Thoracic aorta (tissue), 2 donors: ENCODE data around the gene SMIM15. TPM values are rescaled to one million over a fixed set of nuclear protein-coding genes. Genes with fewer than 3 reads are reported as not detected.
"Not testable (repeated sequence)": the region's sequence is repeated elsewhere in the genome, so short reads cannot be mapped to it uniquely, and the experiment has no call there.

Experiments
- ATAC-seq: fragments of 150-250 bp; one replicate; pipeline ENCODE4 v1.8.0; 2017; ENCODE audit warnings: low read depth; ENCODE audit not compliant: insufficient number of reproducible peaks, low FRiP score
- DNase-seq: peaks from one replicate; pipeline ENCODE4 v3.0.0-alpha.2; 2020; ENCODE audit warnings: low spot score
- H3K27ac ChIP-seq, 2 donors: fragments of 200-600 bp; sonication (generic); 1 replicate in 1 of 2; 2 replicates in 1 of 2; pipeline ENCODE4 v1.5.1; 2016; ENCODE audit warnings: mild to moderate bottlenecking in 2 of 2, moderate library complexity in 2 of 2
- H3K27me3 ChIP-seq: fragments of 200-600 bp; sonication (generic); replicated peaks from 2 replicates; pipeline ENCODE4 v1.6.0; 2016; ENCODE audit warnings: mild to moderate bottlenecking; ENCODE audit not compliant: insufficient read depth
- H3K36me3 ChIP-seq: fragments of 200-600 bp; sonication (generic); one replicate; pipeline ENCODE4 v1.5.1; 2016
- H3K4me1 ChIP-seq, 2 donors: fragments of 200-600 bp; sonication (generic); 1 replicate in 1 of 2; 2 replicates in 1 of 2; pipeline versions ENCODE4 v1.5.1 to v1.6.0; 2016; ENCODE audit warnings: low read depth in 2 of 2, mild to moderate bottlenecking in 1 of 2; ENCODE audit not compliant: control insufficient read depth in 1 of 2
- H3K4me3 ChIP-seq: fragments of 200-600 bp; sonication (generic); 2 replicates; pipeline ENCODE4 v1.5.1; 2016; ENCODE audit warnings: mild to moderate bottlenecking
- H3K9me3 ChIP-seq: fragments of 200-600 bp; sonication (generic); 2 replicates; pipeline ENCODE4 v1.5.1; 2016
- total RNA-seq, 2 donors: library from RNA; depleted of rRNA; stranded (reverse); fragments of >200 nt; gene quantifications; one replicate each; pipeline versions ENCODE4 v1.1.0 to v1.2.3, GENCODE V29; 2016
- TF ChIP-seq, protein P1 (sequence below): fragments of 200-600 bp; sonication (generic); IDR thresholded peaks from one replicate; pipeline ENCODE4 v1.5.1; 2019; ENCODE audit warnings: antibody characterized with exemption

The SMIM15 gene
- total RNA-seq, 2 donors from 2014 or later, result 21.3 to 23.9 TPM

DNA sequence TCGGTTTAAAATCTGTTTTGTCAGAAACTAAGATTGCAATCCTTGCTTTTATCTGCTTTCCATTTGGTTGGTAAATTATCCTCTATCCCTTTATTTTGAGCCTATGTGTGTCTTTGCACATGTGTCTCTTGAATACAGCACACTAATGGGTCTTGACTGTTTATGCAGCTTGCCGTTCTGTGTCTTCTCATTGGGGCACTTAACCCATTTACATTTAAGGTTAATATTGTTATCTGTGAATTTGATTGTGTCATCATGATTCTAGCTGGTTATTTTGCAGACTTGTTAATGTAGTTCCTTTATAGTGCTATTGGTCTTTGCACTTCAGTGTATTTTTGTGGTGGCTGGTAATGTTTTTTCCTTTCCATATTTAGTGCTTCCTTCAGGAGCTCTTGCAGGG, 36.3 kb upstream of the SMIM15 start:
- DNase-seq (no peak), ATAC-seq (no peak)
- Histone ChIP-seq H3K36me3 (no peaks in the 10 kb centered on the region), H3K9me3 (no peaks in the 10 kb centered on the region), H3K4me1 (no peaks in the 10 kb centered on the region), H3K4me3 (no peak overlapping the region), H3K27me3 (no peaks in the 10 kb centered on the region), H3K27ac (no peak overlapping the region)
- TF ChIP-seq, protein P1, sequence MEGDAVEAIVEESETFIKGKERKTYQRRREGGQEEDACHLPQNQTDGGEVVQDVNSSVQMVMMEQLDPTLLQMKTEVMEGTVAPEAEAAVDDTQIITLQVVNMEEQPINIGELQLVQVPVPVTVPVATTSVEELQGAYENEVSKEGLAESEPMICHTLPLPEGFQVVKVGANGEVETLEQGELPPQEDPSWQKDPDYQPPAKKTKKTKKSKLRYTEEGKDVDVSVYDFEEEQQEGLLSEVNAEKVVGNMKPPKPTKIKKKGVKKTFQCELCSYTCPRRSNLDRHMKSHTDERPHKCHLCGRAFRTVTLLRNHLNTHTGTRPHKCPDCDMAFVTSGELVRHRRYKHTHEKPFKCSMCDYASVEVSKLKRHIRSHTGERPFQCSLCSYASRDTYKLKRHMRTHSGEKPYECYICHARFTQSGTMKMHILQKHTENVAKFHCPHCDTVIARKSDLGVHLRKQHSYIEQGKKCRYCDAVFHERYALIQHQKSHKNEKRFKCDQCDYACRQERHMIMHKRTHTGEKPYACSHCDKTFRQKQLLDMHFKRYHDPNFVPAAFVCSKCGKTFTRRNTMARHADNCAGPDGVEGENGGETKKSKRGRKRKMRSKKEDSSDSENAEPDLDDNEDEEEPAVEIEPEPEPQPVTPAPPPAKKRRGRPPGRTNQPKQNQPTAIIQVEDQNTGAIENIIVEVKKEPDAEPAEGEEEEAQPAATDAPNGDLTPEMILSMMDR, result no peak

DNA sequence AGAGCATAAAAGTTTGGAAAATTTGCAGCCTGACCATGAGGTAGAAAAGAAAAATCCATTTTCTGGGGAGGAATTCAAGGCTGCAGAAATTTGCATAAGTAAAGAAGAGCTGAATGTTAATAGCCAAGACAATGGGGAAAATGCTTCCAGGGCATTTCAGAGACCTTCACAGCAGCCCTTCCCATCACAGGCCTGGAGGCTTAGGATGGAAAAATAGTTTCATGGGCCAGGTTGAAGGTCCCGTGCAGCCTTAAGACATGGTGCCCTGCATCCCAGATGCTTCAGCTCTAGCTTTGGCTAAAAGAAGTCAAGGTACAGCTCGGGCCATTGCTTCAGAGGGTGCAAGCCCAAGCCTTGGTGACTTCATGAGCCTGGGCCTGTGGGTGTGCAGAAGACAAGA, 25.6 kb upstream of the SMIM15 start:
- H3K27me3 ChIP-seq, H3K9me3 ChIP-seq, H3K36me3 ChIP-seq, ATAC-seq, DNase-seq, H3K27ac ChIP-seq, H3K4me1 ChIP-seq, H3K4me3 ChIP-seq: not testable (repeated sequence)

DNA sequence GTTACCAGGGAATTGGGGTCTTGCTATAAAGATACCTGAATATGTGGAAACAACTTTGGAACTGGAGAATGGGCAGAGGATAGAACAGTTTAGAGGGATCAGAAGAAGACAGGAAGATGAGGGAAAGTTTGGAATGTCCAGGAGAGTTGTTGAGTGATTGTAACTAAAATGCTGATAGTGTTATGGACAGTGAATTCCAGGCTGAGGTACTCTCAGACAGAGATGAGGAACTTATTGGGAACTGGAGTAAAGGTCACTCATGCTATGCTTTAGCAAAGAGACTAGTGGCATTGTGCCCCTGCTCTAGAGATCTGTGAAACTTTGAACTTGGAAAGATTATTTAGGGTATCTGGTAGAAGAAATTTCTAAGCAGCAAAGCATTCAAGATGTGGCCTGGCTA, 25.1 kb upstream of the SMIM15 start:
- not testable (repeated sequence) for ATAC-seq, DNase-seq

DNA sequence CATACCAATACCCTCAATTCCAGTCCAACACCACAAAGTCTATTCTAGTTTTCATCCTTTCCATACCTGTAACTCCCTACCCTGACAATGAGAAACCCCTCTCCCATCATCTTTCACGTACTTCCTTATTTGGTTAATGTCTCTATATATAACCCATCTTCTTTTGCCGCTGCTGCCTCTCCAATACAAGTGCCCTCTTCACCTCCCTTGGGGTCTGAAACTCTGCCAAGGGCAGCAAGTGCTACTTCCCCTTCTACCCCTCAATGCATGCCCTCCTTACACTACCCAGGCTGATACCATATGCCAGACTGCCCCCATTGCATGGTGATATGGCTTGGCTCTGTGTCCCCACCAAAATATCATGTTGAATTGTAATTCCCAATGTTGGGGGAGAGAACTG, 24.4 kb upstream of the SMIM15 start:
- no peaks in the 10 kb centered on the region for H3K4me1 ChIP-seq
- ATAC-seq, result no peak
- H3K9me3 ChIP-seq, result no peaks in the 10 kb centered on the region
- H3K4me3 ChIP-seq, result no peak overlapping the region
- TF ChIP-seq, protein P1, result no peak
- H3K36me3 ChIP-seq, result no peaks in the 10 kb centered on the region
- no peak for DNase-seq
- H3K27ac ChIP-seq, result no peak overlapping the region
- H3K27me3 ChIP-seq, result no peaks in the 10 kb centered on the region

More for the DNA sequence above, 25.1 kb upstream of the SMIM15 start:
- not testable (repeated sequence) for H3K27ac ChIP-seq, H3K4me3 ChIP-seq, H3K9me3 ChIP-seq, H3K27me3 ChIP-seq, H3K4me1 ChIP-seq, H3K36me3 ChIP-seq

DNA sequence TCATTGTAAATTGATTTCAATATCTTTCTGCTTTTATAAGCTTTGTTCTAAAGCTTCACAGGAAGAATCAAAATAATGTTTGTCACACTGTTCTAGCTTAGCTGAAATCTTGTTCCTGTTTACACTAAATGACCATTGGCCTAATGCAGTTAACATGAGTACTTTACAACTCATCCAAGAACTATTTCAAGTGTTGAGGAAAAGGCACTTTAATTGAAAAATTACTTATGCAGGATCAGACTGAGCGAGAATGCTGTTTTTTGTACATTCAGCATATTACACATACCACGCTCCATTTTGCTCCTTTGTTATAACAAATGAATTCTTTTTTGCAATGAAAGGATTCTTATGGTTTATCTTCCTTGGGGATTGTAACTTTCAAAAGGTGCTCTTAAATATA, 22.4 kb upstream of the SMIM15 start:
- no peaks in the 10 kb centered on the region for H3K27me3 ChIP-seq
- H3K27ac ChIP-seq, result no peak overlapping the region
- no peaks in the 10 kb centered on the region for H3K9me3 ChIP-seq
- TF ChIP-seq, protein P1, result no peak
- no peak overlapping the region for H3K4me3 ChIP-seq
- no peaks in the 10 kb centered on the region for H3K4me1 ChIP-seq
- H3K36me3 ChIP-seq, result no peaks in the 10 kb centered on the region
- no peak for DNase-seq
- ATAC-seq, result no peak

DNA sequence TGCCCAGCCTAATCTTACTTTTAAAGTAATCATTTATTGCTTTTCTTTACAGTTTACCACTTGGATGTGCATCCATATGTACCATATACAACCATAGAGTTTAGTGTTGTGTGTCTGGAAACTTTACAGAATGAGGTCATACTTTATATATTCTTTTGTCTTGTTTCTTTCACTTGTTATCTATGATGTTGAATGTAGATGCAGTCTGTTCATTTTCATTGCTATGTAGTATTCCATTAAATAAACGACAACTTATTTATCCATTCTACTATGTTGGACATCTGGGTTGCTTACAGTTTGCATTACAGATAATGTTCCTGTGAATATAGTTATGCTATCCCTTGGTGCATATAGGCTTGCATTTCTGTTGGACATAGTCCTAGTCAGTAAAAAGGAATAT, 21.3 kb upstream of the SMIM15 start:
- TF ChIP-seq, protein P1, result no peak
- Histone ChIP-seq H3K9me3 (no peaks in the 10 kb centered on the region), H3K27ac (no peak overlapping the region), H3K27me3 (no peaks in the 10 kb centered on the region), H3K36me3 (no peaks in the 10 kb centered on the region), H3K4me3 (no peak overlapping the region), H3K4me1 (no peaks in the 10 kb centered on the region)
- no peak for ATAC-seq
- DNase-seq, result no peak
